Parathyroid adenoma (tissue), 2 donors: ENCODE results near the gene INKA1.
A peak's percentile ranks its signal among the peaks of the same experiment; 100 is the strongest.

Experiments
- H2AFZ ChIP-seq: fragments of 300-600 bp; sonication (generic); one replicate; pipeline ENCODE4 v1.7.0; 2017; ENCODE audit warnings: antibody characterized with exemption, mild to moderate bottlenecking
- H3K27ac ChIP-seq: fragments of 300-600 bp; sonication (generic); one replicate; pipeline ENCODE4 v1.7.0; 2017
- H3K27me3 ChIP-seq: fragments of 300-600 bp; sonication (generic); one replicate; pipeline ENCODE4 v1.7.0; 2017; ENCODE audit warnings: low read length; ENCODE audit not compliant: control insufficient read depth, insufficient read depth
- H3K36me3 ChIP-seq: fragments of 300-600 bp; sonication (generic); one replicate; pipeline ENCODE4 v1.7.0; 2017; ENCODE audit warnings: low read length; ENCODE audit not compliant: control insufficient read depth, insufficient read depth
- H3K4me1 ChIP-seq: fragments of 300-600 bp; sonication (generic); one replicate; pipeline ENCODE4 v1.7.0; 2017; ENCODE audit warnings: control low read depth
- H3K4me2 ChIP-seq: fragments of 300-600 bp; sonication (generic); one replicate; pipeline ENCODE4 v1.7.0; 2017; ENCODE audit warnings: low read length
- H3K4me3 ChIP-seq: fragments of 300-600 bp; sonication (generic); one replicate; pipeline ENCODE4 v1.7.0; 2017; ENCODE audit warnings: low read depth, low read length
- H3K79me2 ChIP-seq: fragments of 300-600 bp; sonication (generic); one replicate; pipeline ENCODE4 v1.7.0; 2017; ENCODE audit warnings: control low read depth
- H3K9ac ChIP-seq: fragments of 300-600 bp; sonication (generic); one replicate; pipeline ENCODE4 v1.7.0; 2017; ENCODE audit warnings: mild to moderate bottlenecking
- H3K9me3 ChIP-seq: fragments of 300-600 bp; sonication (generic); one replicate; pipeline ENCODE4 v1.7.0; 2017; ENCODE audit warnings: low read length; ENCODE audit not compliant: control insufficient read depth
- CTCF ChIP-seq: fragments of 300-600 bp; sonication (generic); IDR thresholded peaks from one replicate; pipeline ENCODE4 v1.7.0; 2017; ENCODE audit warnings: antibody characterized with exemption, mild to moderate bottlenecking
- donor health status: primary hyperparathyroidism.

Gene INKA1

GRCh38 chr3:49799105-49799504 is 4.0 kb upstream of the INKA1 start:
- H3K27me3 ChIP-seq: no peaks in the 10 kb centered on the region
- H3K79me2 ChIP-seq: no peaks in the 10 kb centered on the region
- H2AFZ ChIP-seq: no peak overlapping the region
- no peak overlapping the region for H3K9ac ChIP-seq
- H3K9me3 ChIP-seq: no peaks in the 10 kb centered on the region
- no peak overlapping the region for H3K4me2 ChIP-seq
- peaks cover 2% of the 10 kb centered on the region for H3K4me1 ChIP-seq
- no peaks in the 10 kb centered on the region for H3K36me3 ChIP-seq
- no peak overlapping the region for H3K27ac ChIP-seq
- H3K4me3 ChIP-seq: no peak overlapping the region
- no peak for TF ChIP-seq CTCF

- Histone ChIP-seq H3K27ac (no peak within 1 kb of the TSS), H3K9ac (no peak within 1 kb of the TSS), H3K79me2 (no peaks in the 10 kb centered on the region), H3K36me3 (no peaks in the 10 kb centered on the region), H3K9me3 (no peaks in the 10 kb centered on the region), H3K4me2 (no peak within 1 kb of the TSS), H3K4me1 (peaks cover 2% of the 10 kb centered on the region), H3K27me3 (no peaks in the 10 kb centered on the region), H2AFZ (no peak within 1 kb of the TSS), H3K4me3 (no peak within 1 kb of the TSS)
- no peak for TF ChIP-seq CTCF
Observed at GRCh38 chr3:49799761-49800160, 3.3 kb upstream of the INKA1 start, which contains the start of gene CDHR4. CDHR4 (minus strand) TSS chr3:49799873; CDS start chr3:49799812, 61 bp downstream.

DNA sequence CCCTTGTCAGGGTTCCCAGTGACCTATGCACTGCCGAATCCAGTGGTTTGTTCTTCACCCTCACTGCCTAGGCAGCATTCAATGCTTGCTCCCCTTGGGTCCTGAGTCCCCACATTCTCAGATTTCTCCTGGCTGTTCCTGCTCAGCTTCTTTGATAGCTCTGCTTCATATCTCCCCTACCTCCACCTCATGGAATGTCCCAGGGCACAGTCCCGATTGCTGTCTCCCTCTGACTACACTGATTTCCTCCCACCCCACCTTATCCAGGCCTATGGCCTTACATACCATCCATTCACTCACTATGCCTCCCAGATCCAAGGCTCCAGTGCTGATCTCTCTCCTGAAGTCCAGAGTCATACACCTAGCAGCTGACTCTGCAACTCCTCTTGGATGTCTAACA is 1.9 kb upstream of the INKA1 start:
- H2AFZ ChIP-seq: no peak overlapping the region
- H3K4me1 ChIP-seq: peaks cover 2% of the 10 kb centered on the region
- H3K27ac ChIP-seq: no peak overlapping the region
- no peaks in the 10 kb centered on the region for H3K79me2 ChIP-seq
- H3K9ac ChIP-seq: no peak overlapping the region
- H3K9me3 ChIP-seq: no peaks in the 10 kb centered on the region
- no peaks in the 10 kb centered on the region for H3K27me3 ChIP-seq
- H3K36me3 ChIP-seq: no peaks in the 10 kb centered on the region
- TF ChIP-seq CTCF: no peak
- no peak overlapping the region for H3K4me2 ChIP-seq
- H3K4me3 ChIP-seq: no peak overlapping the region

DNA sequence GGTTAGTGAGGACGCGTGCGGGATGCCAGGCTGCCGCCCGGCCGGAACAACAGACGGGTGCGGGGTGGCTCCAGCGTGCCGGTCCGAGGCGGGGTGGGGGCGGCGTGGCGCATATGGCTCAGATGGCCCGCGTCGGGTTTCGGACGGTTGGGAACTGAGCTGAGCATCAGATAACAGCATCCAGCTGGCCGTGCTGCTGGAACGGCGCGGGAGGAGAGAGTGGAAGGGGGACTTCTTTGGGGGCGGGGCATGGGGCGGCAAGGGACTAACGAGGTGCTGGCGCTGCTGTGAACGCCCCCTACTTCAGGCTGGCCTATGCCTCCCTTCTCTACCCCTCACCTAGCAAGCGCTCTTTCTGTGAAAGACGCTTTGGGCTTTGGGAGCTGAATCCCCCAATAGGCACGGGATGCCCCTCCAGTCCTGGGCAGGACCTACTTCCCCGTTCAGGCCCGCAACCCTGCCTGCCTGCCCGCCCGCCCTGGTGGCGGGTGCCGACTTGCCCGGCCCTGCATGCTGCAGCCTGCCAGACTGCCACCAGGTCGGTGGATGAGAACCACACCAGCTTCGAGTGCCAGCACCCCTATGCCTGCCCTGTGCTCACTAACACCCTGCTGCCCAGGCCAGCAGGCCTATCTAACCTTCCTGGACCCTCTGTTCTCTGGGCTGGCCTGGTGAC is 542 bp downstream of the INKA1 start:
- Histone ChIP-seq H2AFZ (peak overlapping the region; percentile 99), H3K4me3 (peak overlapping the region; percentile 77), H3K27ac (peak overlapping the region; percentile 78), H3K4me1 (peaks cover 2% of the 10 kb centered on the region), H3K79me2 (no peaks in the 10 kb centered on the region), H3K27me3 (no peaks in the 10 kb centered on the region), H3K9ac (no peak overlapping the region), H3K4me2 (peak overlapping the region; percentile 100), H3K36me3 (no peaks in the 10 kb centered on the region), H3K9me3 (no peaks in the 10 kb centered on the region)
- TF ChIP-seq CTCF: no peak
